K562 (cell line): Measurements from ENCODE around the gene TIGAR. TPM values are rescaled to one million over a fixed set of nuclear protein-coding genes. Genes with fewer than 3 reads are reported as not detected.

ENCODE experiments used
- ARID4B ChIP-seq: sonication (generic); formaldehyde crosslinking; IDR thresholded peaks from 2 replicates; pipeline ENCODE4 v1.8.0; 2022; ENCODE audit warnings: mild to moderate bottlenecking, missing genetic modification reagents
- CBFA2T3 ChIP-seq: fragments of 450-650 bp; IDR thresholded peaks from 2 replicates; pipeline ENCODE4 v1.6.1; 2017
- CREM ChIP-seq: IDR thresholded peaks from 2 replicates; pipeline ENCODE4 v1.6.1; 2014; ENCODE audit warnings: antibody characterized with exemption, low read depth
- KHSRP ChIP-seq: fragments of 450-650 bp; IDR thresholded peaks from 2 replicates; pipeline ENCODE4 v1.6.1; 2017
- PRMT5 ChIP-seq: sonication (generic); formaldehyde crosslinking; IDR thresholded peaks from 2 replicates; pipeline ENCODE4 v1.5.0; 2020; ENCODE audit warnings: missing genetic modification reagents
- REST ChIP-seq, 2 experiments: fragments of 450-650 bp; formaldehyde crosslinking in 1 of 2; IDR thresholded peaks; 2 replicates each; pipeline versions ENCODE4 v1.4.0 to v1.6.1; 2014 to 2020; ENCODE audit warnings: mild to moderate bottlenecking in 2 of 2, borderline replicate concordance in 1 of 2, low read depth in 1 of 2
- ZBTB26 ChIP-seq: fragments of 450-650 bp; formaldehyde crosslinking; IDR thresholded peaks from 2 replicates; pipeline ENCODE4 v1.4.0; 2022; ENCODE audit warnings: missing genetic modification characterization
- ZBTB33 ChIP-seq: sonication (generic); formaldehyde crosslinking; IDR thresholded peaks from 2 replicates; pipeline ENCODE4 v1.8.1; 2023; ENCODE audit warnings: mild to moderate bottlenecking, missing genetic modification reagents
- ZNF140 ChIP-seq: fragments of 250-450 bp; sonication (Bioruptor Pico); IDR thresholded peaks from 2 replicates; pipeline ENCODE4 v1.8.0; 2021; ENCODE audit warnings: moderate library complexity, mild to moderate bottlenecking, inconsistent platforms
- ZNF347 ChIP-seq: fragments of 450-650 bp; formaldehyde crosslinking; IDR thresholded peaks from 2 replicates; pipeline ENCODE4 v1.4.0; 2020; ENCODE audit warnings: low read depth, mild to moderate bottlenecking, moderate library complexity
- ZSCAN29 ChIP-seq: fragments of 450-650 bp; IDR thresholded peaks from 2 replicates; pipeline ENCODE4 v1.6.1; 2017
- polyA plus RNA-seq, 8 experiments: library from polyadenylated mRNA; depleted of rRNA in 4 of 8; stranded (reverse) in 5 of 8; unstranded in 3 of 8; fragments of >200 nt; fragmentation: Nextera tagmentation in 2 of 8; fragmentation: Illumina TruSeq in 1 of 8; extraction: Ambion mirVana in 2 of 8; extraction: Trizol in 1 of 8; gene quantifications; 2 replicates each; pipeline versions ENCODE4 v1.2.1 to v1.2.3, GENCODE V29; 2011 to 2014; ENCODE audit warnings: inconsistent platforms in 1 of 8, missing spikeins in 1 of 8
- total RNA-seq, 7 experiments: library from RNA; depleted of rRNA in 6 of 7; stranded (reverse); fragments of >200 nt in 6 of 7; fragmentation: Illumina TruSeq in 2 of 7; extraction: Trizol in 2 of 7; gene quantifications; 2 replicates each; pipeline versions ENCODE4 v1.2.1 to v1.2.3, GENCODE V29; 2011 to 2021; ENCODE audit warnings: low replicate concordance in 1 of 7

Gene TIGAR
- total and polyA plus RNA-seq, 9 of the 15 experiments (the other 6 are each of a cell fraction or from before 2014, with no cell fraction given), result 0.11 to 1.0 (median 0.53) TPM; not detected in 2

- TF ChIP-seq ZSCAN29 (peak; percentile 93), ARID4B (CRISPR knock-in tag) (peak; percentile 44; the same call in 1 of the 2 replicates), ZNF347 (CRISPR knock-in tag) (no peak), KHSRP (no peak), ZBTB26 (CRISPR knock-in tag) (no peak), CREM (no peak; the same call in none of the 2 replicates), ZNF140 (no peak), REST (IDR thresholded peaks at IDR 0.05; ENCODE audit: borderline replicate concordance) (no peak), REST (CRISPR knock-in tag; IDR thresholded peaks at IDR 0.05; ENCODE audit: low read depth) (no peak), ZBTB33 (CRISPR knock-in tag) (no peak), CBFA2T3 (no peak; the same call in 1 of the 2 replicates), PRMT5 (CRISPR knock-in tag) (no peak)
Observed at GRCh38 chr12:4272424-4273272, 48.4 kb upstream of the TIGAR start (continued).
